Peyer's patch (tissue), 4 donors: ENCODE data around the gene BMP5.

Experiments
- POLR2A ChIP-seq, 2 donors: fragments of 450-650 bp; IDR thresholded peaks; one replicate each; pipeline ENCODE4 v1.5.1; 2017; ENCODE audit warnings: antibody characterized with exemption in 2 of 2, mild to moderate bottlenecking in 2 of 2, moderate library complexity in 2 of 2
- TF ChIP-seq, protein P1 (sequence below), 6 experiments: fragments of 450-650 bp in 4 of 6; fragments of 200-600 bp in 2 of 6; sonication (generic) in 1 of 6; IDR thresholded peaks; one replicate each; pipeline ENCODE4 v1.5.1; 2017 to 2019; ENCODE audit warnings: antibody characterized with exemption in 6 of 6, mild to moderate bottlenecking in 3 of 6, moderate library complexity in 1 of 6

DNA sequence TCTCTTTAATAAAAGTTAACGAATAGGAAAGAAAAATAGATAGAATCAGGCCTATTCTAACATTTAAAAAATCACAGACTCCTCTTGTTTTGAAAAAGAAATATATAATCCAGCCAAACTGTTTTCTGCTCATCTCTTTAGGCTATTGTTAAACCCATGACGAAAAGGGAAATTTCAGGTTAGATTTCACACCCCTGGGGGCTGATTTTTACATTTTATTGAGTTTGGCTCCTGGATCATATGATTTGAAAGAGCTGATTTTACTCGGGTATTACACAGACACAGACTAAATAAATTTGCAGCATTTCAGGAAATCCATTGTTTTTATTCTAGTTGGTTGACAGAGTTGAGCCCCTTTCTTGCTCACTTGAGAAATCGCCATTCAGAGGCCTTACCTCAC is 160.6 kb downstream of the BMP5 start:
- TF ChIP-seq, protein P1, sequence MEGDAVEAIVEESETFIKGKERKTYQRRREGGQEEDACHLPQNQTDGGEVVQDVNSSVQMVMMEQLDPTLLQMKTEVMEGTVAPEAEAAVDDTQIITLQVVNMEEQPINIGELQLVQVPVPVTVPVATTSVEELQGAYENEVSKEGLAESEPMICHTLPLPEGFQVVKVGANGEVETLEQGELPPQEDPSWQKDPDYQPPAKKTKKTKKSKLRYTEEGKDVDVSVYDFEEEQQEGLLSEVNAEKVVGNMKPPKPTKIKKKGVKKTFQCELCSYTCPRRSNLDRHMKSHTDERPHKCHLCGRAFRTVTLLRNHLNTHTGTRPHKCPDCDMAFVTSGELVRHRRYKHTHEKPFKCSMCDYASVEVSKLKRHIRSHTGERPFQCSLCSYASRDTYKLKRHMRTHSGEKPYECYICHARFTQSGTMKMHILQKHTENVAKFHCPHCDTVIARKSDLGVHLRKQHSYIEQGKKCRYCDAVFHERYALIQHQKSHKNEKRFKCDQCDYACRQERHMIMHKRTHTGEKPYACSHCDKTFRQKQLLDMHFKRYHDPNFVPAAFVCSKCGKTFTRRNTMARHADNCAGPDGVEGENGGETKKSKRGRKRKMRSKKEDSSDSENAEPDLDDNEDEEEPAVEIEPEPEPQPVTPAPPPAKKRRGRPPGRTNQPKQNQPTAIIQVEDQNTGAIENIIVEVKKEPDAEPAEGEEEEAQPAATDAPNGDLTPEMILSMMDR (IDR thresholded peaks at IDR 0.05): no peak
- TF ChIP-seq POLR2A (IDR thresholded peaks at IDR 0.05): no peak
